ENCODE data around the gene DUSP15.

DNA sequence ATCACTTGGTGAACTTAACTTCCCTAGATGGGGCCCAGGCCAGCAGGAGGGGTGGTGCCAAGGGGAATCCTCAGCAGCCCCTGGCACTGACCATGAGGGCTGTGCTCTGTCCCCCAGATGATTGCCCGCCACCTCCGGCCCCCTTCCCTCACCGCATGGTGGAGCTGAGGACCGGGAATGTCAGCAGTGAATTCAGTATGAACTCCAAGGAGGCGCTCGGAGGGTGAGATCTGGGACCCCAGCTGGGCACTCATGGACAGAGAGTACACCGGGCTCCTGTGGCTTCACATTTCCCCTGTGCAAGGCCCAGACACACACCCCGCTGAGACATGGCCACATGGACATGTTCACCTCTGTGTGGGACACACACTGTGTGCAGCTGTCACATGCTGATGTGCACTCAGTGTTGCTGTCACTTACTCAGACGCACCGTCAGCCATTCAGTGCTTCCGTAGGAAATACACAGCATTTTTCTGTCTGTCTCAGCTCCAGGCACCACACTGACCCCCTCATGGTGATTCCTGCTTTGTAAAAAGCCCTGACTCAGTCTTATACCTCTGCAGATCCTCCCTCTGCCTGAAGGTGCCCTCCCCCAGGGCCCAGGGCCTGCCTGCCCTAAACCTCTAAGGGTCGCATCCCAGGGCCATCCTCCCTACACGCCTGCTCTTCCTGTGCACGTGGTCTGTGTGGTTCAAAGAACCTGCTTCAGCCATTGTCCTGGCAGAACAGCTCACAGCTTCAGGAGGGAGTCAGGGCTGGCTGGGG, 46.8 kb downstream of the DUSP15 start:
- TF ChIP-seq, protein P1, sequence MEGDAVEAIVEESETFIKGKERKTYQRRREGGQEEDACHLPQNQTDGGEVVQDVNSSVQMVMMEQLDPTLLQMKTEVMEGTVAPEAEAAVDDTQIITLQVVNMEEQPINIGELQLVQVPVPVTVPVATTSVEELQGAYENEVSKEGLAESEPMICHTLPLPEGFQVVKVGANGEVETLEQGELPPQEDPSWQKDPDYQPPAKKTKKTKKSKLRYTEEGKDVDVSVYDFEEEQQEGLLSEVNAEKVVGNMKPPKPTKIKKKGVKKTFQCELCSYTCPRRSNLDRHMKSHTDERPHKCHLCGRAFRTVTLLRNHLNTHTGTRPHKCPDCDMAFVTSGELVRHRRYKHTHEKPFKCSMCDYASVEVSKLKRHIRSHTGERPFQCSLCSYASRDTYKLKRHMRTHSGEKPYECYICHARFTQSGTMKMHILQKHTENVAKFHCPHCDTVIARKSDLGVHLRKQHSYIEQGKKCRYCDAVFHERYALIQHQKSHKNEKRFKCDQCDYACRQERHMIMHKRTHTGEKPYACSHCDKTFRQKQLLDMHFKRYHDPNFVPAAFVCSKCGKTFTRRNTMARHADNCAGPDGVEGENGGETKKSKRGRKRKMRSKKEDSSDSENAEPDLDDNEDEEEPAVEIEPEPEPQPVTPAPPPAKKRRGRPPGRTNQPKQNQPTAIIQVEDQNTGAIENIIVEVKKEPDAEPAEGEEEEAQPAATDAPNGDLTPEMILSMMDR (IDR thresholded peaks at IDR 0.05): no peak
- TF ChIP-seq POLR2A (IDR thresholded peaks at IDR 0.05): no peak
